Osteoblast (primary cell): Measurements from ENCODE around the gene LECT2. TPM values are rescaled to one million over a fixed set of nuclear protein-coding genes. Genes with fewer than 3 reads are reported as not detected.

Experiments
- DNase-seq: peaks from one replicate; pipeline ENCODE4 v3.0.0; 2011; ENCODE audit warnings: low spot score, mixed read lengths; ENCODE audit not compliant: insufficient read length; ENCODE audit errors: missing footprints
- H2AFZ ChIP-seq: 2 replicates; pipeline ENCODE4 v1.6.0; 2011; ENCODE audit warnings: mild to moderate bottlenecking, low read length
- H3K27ac ChIP-seq: 2 replicates; pipeline ENCODE4 v1.5.1; 2011; ENCODE audit warnings: mild to moderate bottlenecking, low read depth, low read length, moderate library complexity
- H3K27me3 ChIP-seq: 2 replicates; pipeline ENCODE4 v1.6.0; 2012; ENCODE audit warnings: mild to moderate bottlenecking, control low read depth, inconsistent platforms, low read length, moderate library complexity; ENCODE audit not compliant: insufficient read depth
- H3K36me3 ChIP-seq: 2 replicates; pipeline ENCODE4 v1.5.1; 2011; ENCODE audit warnings: mild to moderate bottlenecking, low read length, control low read depth, moderate library complexity; ENCODE audit not compliant: insufficient read depth
- H3K4me1 ChIP-seq: 2 replicates; pipeline ENCODE4 v1.5.1; 2011; ENCODE audit warnings: mild to moderate bottlenecking, low read length, control low read depth, moderate library complexity; ENCODE audit not compliant: insufficient read depth
- H3K4me2 ChIP-seq: 2 replicates; pipeline ENCODE4 v1.6.0; 2011; ENCODE audit warnings: mild to moderate bottlenecking, low read length; ENCODE audit not compliant: insufficient read depth
- H3K4me3 ChIP-seq: fragments of 200-600 bp; sonication (generic); 3 replicates; pipeline ENCODE4 v1.5.1; 2012; ENCODE audit warnings: mild to moderate bottlenecking, low read length, inconsistent platforms; ENCODE audit not compliant: insufficient read depth
- H3K79me2 ChIP-seq: 2 replicates; pipeline ENCODE4 v1.6.0; 2012; ENCODE audit warnings: mild to moderate bottlenecking, low read length, control low read depth, inconsistent platforms; ENCODE audit not compliant: insufficient read depth
- H3K9me3 ChIP-seq: 2 replicates; pipeline ENCODE4 v1.5.1; 2011; ENCODE audit warnings: low read depth, low read length, control low read depth
- H4K20me1 ChIP-seq: 2 replicates; pipeline ENCODE4 v1.6.0; 2012; ENCODE audit warnings: mild to moderate bottlenecking, low read length, control low read depth; ENCODE audit not compliant: insufficient read depth
- total RNA-seq: library from RNA; depleted of rRNA; stranded (reverse); fragments of >200 nt; gene quantifications from 2 replicates; pipeline ENCODE4 v1.2.3, GENCODE V29; 2012
- TF ChIP-seq, protein P1 (sequence below): IDR thresholded peaks from 2 replicates; pipeline ENCODE4 v1.5.1; 2011; ENCODE audit warnings: mild to moderate bottlenecking, low read depth, low read length, moderate library complexity; ENCODE audit errors: extremely low read depth

The LECT2 gene
- total RNA-seq, 1 donor, result not detected

- Histone ChIP-seq H3K4me2 (no peak overlapping the region), H3K79me2 (no peaks in the 10 kb centered on the region), H3K27me3 (no peaks in the 10 kb centered on the region), H2AFZ (no peak overlapping the region), H3K4me3 (no peak overlapping the region), H3K4me1 (peaks cover 51% of the 10 kb centered on the region), H3K9me3 (no peaks in the 10 kb centered on the region), H4K20me1 (no peaks in the 10 kb centered on the region), H3K36me3 (no peaks in the 10 kb centered on the region), H3K27ac (no peak overlapping the region)
- DNase-seq, result no peak
- TF ChIP-seq, protein P1, sequence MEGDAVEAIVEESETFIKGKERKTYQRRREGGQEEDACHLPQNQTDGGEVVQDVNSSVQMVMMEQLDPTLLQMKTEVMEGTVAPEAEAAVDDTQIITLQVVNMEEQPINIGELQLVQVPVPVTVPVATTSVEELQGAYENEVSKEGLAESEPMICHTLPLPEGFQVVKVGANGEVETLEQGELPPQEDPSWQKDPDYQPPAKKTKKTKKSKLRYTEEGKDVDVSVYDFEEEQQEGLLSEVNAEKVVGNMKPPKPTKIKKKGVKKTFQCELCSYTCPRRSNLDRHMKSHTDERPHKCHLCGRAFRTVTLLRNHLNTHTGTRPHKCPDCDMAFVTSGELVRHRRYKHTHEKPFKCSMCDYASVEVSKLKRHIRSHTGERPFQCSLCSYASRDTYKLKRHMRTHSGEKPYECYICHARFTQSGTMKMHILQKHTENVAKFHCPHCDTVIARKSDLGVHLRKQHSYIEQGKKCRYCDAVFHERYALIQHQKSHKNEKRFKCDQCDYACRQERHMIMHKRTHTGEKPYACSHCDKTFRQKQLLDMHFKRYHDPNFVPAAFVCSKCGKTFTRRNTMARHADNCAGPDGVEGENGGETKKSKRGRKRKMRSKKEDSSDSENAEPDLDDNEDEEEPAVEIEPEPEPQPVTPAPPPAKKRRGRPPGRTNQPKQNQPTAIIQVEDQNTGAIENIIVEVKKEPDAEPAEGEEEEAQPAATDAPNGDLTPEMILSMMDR, result no peak
These were observed 36.6 kb upstream of the LECT2 start for GRCh38 chr5:135991429-135991828.

DNA sequence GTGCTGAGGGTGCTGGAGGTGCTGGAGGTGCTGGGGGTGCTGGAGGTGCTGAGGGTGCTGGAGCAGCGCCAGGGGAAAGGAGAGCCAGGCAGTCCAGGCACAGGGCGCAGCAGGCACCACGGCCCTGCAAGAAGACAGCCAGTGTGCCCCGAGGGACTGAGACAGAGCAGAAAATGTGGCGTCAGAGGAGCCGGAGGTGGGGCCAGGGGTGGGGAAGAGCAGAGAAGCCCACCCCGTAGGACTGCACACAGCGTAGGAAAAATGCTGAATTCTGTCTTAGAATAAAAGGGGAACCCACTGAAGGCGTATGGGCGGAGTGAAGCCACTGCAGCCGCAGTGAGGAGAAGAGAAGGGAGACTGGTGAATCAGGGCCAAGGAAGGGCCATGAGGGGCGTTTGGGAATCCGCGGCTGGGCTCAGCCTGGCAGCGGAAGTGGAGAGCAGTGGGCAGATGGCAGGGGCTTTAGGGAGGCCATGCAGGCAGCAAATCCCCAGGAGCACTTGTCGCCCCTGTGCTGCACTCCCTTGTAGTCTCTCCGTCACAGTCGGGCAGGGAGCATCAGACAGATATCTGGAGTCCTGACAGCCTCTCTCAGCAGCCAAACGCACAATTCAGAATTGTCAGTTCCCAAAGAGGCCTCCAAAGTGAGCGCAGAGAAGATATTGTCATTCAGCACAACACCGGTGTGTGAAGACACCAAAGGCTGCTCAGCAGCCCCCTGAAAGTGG is 35.9 kb upstream of the LECT2 start:
- Histone ChIP-seq H3K36me3 (no peaks in the 10 kb centered on the region), H3K9me3 (no peaks in the 10 kb centered on the region), H3K27ac (no peak overlapping the region), H3K79me2 (no peaks in the 10 kb centered on the region), H3K4me1 (peaks cover 51% of the 10 kb centered on the region), H2AFZ (no peak overlapping the region), H3K4me3 (no peak overlapping the region), H4K20me1 (no peaks in the 10 kb centered on the region), H3K4me2 (no peak overlapping the region), H3K27me3 (no peaks in the 10 kb centered on the region)
- TF ChIP-seq, protein P1, result no peak
- no peak for DNase-seq

- H3K36me3 ChIP-seq, result no peaks in the 10 kb centered on the region
- no peak overlapping the region for H3K4me2 ChIP-seq
- H3K27me3 ChIP-seq, result no peaks in the 10 kb centered on the region
- H3K4me3 ChIP-seq, result no peak overlapping the region
- no peak overlapping the region for H2AFZ ChIP-seq
- no peaks in the 10 kb centered on the region for H4K20me1 ChIP-seq
- TF ChIP-seq, protein P1, result no peak
- no peaks in the 10 kb centered on the region for H3K79me2 ChIP-seq
- H3K4me1 ChIP-seq, result peaks cover 42% of the 10 kb centered on the region
- no peaks in the 10 kb centered on the region for H3K9me3 ChIP-seq
- no peak overlapping the region for H3K27ac ChIP-seq
- DNase-seq, result no peak
These were observed 34.9 kb upstream of the LECT2 start for GRCh38 chr5:135989686-135990085.

- H3K36me3 ChIP-seq, result no peaks in the 10 kb centered on the region
- no peaks in the 10 kb centered on the region for H4K20me1 ChIP-seq
- H3K4me3 ChIP-seq, result no peak overlapping the region
- H3K4me1 ChIP-seq, result peaks cover 31% of the 10 kb centered on the region
- no peak overlapping the region for H2AFZ ChIP-seq
- no peaks in the 10 kb centered on the region for H3K79me2 ChIP-seq
- H3K27me3 ChIP-seq, result no peaks in the 10 kb centered on the region
- TF ChIP-seq, protein P1, result no peak
- H3K4me2 ChIP-seq, result no peak overlapping the region
- no peak overlapping the region for H3K27ac ChIP-seq
- no peaks in the 10 kb centered on the region for H3K9me3 ChIP-seq
- no peak for DNase-seq
These were observed 33.8 kb upstream of the LECT2 start for GRCh38 chr5:135988546-135988945.
